Testis (tissue), 3 donors: Measurements from ENCODE around the gene FHOD3. TPM values are rescaled to one million over a fixed set of nuclear protein-coding genes. Genes with fewer than 3 reads are reported as not detected.

Experiments
- DNase-seq: peaks from one replicate; pipeline ENCODE4 v3.0.0-alpha.2; 2019
- H3K27ac ChIP-seq, 2 donors: fragments of 200-600 bp; sonication (generic); one replicate each; pipeline ENCODE4 v1.5.1; 2019
- H3K27me3 ChIP-seq: fragments of 200-600 bp; sonication (generic); one replicate; pipeline ENCODE4 v1.5.1; 2019
- H3K36me3 ChIP-seq: fragments of 200-600 bp; sonication (generic); one replicate; pipeline ENCODE4 v1.5.1; 2017; ENCODE audit warnings: low read depth; ENCODE audit errors: missing control alignments
- H3K4me1 ChIP-seq: fragments of 200-600 bp; sonication (generic); one replicate; pipeline ENCODE4 v1.5.1; 2019
- H3K4me3 ChIP-seq, 2 donors: fragments of 200-600 bp; sonication (generic); one replicate each; pipeline ENCODE4 v1.5.1; 2017 to 2019
- H3K9me3 ChIP-seq: fragments of 200-600 bp; sonication (generic); one replicate; pipeline ENCODE4 v1.5.1; 2017
- POLR2A ChIP-seq: fragments of 450-650 bp; IDR thresholded peaks from one replicate; pipeline ENCODE4 v1.6.1; 2017; ENCODE audit warnings: antibody characterized with exemption, mild to moderate bottlenecking, moderate library complexity
- WGBS, 2 donors: methylation state at CpG; one replicate each; pipeline ENCODE4 v1.1.5; 2018; 5-methylcytosine and 5-hydroxymethylcytosine counted together
- intact Hi-C: fragments of 100-400 bp; cut with DNase I; formaldehyde crosslinking; loops from one replicate; pipeline ENCODE4 v1.15.1; 2023; ENCODE audit warnings: low total_unique reads
- polyA plus RNA-seq: library from polyadenylated mRNA; stranded (reverse); fragments of 350-450 nt; fragmentation: Illumina TruSeq; extraction: RNeasy Lipid Tissue Mini Kit (QIAGEN cat#74804); gene quantifications from one replicate; pipeline ENCODE4 v1.2.3, GENCODE V29; 2014; ENCODE audit warnings: low read depth, low replicate concordance; ENCODE audit not compliant: insufficient read depth
- total RNA-seq, 2 donors: library from RNA; depleted of rRNA; stranded (reverse); fragments of >200 nt; gene quantifications; one replicate each; pipeline ENCODE4 v1.2.3, GENCODE V29; 2016
- TF ChIP-seq, protein P1 (sequence below), 3 experiments: fragments of 450-650 bp in 2 of 3; fragments of 200-600 bp in 1 of 3; sonication (generic) in 1 of 3; IDR thresholded peaks; one replicate each; pipeline ENCODE4 v1.5.1; 2016 to 2019; ENCODE audit warnings: antibody characterized with exemption in 3 of 3, mild to moderate bottlenecking in 2 of 3, moderate library complexity in 1 of 3

FHOD3 gene
- total and polyA plus RNA-seq, 3 donors from 2014 or later, result 6.5 to 46.8 (median 37.3) TPM

DNA sequence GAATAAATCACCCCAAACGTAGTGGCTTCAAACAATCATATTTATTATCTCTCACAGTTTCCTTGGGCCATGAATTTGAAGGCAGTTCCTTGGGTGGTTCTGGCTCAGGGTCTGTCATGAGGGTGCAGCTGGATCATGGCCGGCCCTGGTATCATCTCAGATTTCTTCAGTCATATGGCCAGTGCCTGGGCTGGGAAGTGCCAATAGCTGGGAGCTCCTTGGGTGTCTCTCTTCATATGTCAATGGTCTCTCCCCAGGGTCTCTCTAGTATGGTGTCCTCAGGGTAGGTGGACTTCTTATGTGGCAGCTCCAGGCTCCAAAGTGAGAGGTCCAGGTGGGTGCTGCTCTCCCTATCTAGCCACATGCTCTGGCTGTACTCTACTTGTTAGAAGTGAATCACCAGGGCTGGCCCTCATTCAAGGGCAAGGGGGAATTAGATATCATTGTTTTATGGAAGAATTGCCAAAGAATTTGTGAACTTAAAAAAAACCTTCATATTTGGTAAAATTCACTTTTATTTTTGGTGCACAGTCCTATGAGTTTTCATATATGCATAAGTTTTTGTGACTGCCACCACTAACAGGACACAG lies 15.4 kb downstream of the FHOD3 start:
- no peaks in the 10 kb centered on the region for H3K9me3 ChIP-seq
- intact Hi-C loops, result no loop called here
- H3K4me1 ChIP-seq, result no peaks in the 10 kb centered on the region
- no peak for TF ChIP-seq POLR2A
- TF ChIP-seq, protein P1, sequence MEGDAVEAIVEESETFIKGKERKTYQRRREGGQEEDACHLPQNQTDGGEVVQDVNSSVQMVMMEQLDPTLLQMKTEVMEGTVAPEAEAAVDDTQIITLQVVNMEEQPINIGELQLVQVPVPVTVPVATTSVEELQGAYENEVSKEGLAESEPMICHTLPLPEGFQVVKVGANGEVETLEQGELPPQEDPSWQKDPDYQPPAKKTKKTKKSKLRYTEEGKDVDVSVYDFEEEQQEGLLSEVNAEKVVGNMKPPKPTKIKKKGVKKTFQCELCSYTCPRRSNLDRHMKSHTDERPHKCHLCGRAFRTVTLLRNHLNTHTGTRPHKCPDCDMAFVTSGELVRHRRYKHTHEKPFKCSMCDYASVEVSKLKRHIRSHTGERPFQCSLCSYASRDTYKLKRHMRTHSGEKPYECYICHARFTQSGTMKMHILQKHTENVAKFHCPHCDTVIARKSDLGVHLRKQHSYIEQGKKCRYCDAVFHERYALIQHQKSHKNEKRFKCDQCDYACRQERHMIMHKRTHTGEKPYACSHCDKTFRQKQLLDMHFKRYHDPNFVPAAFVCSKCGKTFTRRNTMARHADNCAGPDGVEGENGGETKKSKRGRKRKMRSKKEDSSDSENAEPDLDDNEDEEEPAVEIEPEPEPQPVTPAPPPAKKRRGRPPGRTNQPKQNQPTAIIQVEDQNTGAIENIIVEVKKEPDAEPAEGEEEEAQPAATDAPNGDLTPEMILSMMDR (IDR thresholded peaks at IDR 0.05), result no peak
- no peak overlapping the region for H3K27ac ChIP-seq
- WGBS, 2 donors, result 74 to 75% methylated on average over 2 of the region's 2 CpGs
- DNase-seq, result no peak
- H3K27me3 ChIP-seq, result no peaks in the 10 kb centered on the region
- no peaks in the 10 kb centered on the region for H3K36me3 ChIP-seq
- no peak overlapping the region for H3K4me3 ChIP-seq

DNA sequence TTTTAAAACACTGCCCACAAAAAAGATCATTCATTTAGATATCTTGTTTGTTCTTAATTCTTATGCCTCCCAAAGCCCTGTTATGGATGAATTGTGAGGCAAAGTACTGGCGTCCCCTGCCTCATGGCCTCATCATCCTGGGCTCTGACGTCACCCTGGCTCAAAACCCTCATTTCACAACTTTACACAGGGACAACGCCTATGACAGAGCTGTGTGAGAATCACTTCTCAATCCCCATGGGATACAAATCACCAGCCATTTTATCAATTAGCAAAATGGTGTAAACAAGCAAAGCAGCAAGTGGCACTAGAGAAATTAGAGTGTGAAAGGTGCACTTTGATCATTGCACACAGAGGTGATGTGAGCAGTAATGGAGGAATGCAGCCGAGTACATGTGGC lies 16.6 kb downstream of the FHOD3 start:
- Histone ChIP-seq H3K9me3 (no peaks in the 10 kb centered on the region), H3K4me3 (no peak overlapping the region), H3K36me3 (no peaks in the 10 kb centered on the region), H3K27ac (no peak overlapping the region), H3K4me1 (no peaks in the 10 kb centered on the region), H3K27me3 (no peaks in the 10 kb centered on the region)
- 63 to 67% methylated on average over 4 of the region's 4 CpGs for WGBS, 2 donors
- intact Hi-C loops, result no loop called here
- DNase-seq, result no peak
- no peak for TF ChIP-seq POLR2A
- TF ChIP-seq, protein P1 (IDR thresholded peaks at IDR 0.05), result no peak

DNA sequence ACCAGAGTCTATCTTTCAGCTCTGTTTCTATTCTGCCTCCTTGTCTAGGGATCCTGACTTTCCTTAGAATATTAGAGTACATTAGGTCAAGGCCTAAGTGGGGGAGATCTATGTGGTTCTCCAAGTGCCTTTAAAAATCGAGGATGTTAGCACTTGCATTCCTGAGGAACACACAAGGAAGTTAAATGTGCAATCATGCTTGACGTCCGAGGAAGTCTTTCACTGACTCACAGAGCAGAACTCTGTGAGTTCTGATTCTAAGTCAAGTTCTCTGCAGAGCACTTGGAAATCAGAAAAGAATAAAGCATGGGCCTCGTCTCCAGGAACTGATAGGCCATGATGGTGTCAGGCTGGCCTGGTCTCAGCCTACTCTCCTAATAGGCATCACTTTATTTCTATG lies 17.2 kb downstream of the FHOD3 start:
- Histone ChIP-seq H3K27ac (no peak overlapping the region), H3K4me3 (no peak overlapping the region), H3K4me1 (no peaks in the 10 kb centered on the region), H3K27me3 (no peaks in the 10 kb centered on the region), H3K9me3 (no peaks in the 10 kb centered on the region), H3K36me3 (no peaks in the 10 kb centered on the region)
- TF ChIP-seq, protein P1 (IDR thresholded peaks at IDR 0.05), result no peak
- no peak for TF ChIP-seq POLR2A
- WGBS, 2 donors, result 33 to 38% methylated on average over 4 of the region's 4 CpGs
- intact Hi-C loops, result no loop called here
- DNase-seq, result no peak

DNA sequence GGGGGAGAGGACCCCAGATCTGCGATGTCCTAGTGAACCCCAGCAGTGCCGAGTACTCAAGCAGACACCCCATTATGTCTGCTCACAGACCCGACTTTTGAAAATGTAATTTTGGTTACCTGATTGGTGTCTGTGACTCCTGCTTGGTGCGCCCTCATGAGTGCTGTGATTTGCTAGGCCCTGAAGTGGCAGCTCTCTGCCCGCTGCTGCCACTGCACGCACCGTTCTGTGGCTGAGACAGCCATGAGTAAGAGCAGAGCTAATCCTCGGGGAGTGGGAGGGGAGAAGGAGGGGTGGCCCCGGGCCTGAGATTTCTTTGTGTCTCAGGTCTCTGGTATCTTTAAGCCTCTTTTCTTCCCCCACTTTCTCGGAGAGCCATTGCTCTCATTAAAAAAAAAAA lies 18.2 kb downstream of the FHOD3 start:
- H3K4me1 ChIP-seq, result no peaks in the 10 kb centered on the region
- 65 to 82% methylated on average over 6 to 10 of the region's 10 CpGs for WGBS, 2 donors
- DNase-seq, result no peak
- H3K27me3 ChIP-seq, result no peaks in the 10 kb centered on the region
- no peaks in the 10 kb centered on the region for H3K9me3 ChIP-seq
- intact Hi-C loops, result no loop called here
- TF ChIP-seq, protein P1 (IDR thresholded peaks at IDR 0.05), result no peak
- TF ChIP-seq POLR2A, result no peak
- no peaks in the 10 kb centered on the region for H3K36me3 ChIP-seq
- H3K4me3 ChIP-seq, result no peak overlapping the region
- no peak overlapping the region for H3K27ac ChIP-seq

DNA sequence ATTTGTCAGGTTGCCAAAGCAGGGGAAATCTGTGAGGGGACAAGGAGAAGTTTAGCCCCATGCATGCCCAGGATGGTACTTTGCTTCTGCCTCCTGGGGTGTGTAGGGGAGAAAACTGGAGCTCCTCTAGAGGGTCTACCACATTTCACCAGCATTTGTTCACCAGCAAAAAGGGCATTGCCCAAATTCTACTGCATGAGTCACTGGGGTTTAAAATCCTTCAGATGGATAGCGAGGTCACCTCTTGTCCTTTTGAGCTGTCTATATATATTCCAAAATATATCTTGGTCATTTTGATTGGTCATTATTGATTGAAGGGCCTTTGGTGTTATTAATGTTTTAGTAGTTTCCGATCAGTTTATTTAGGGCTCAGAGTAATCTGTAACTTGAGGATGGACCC lies 18.7 kb downstream of the FHOD3 start:
- Histone ChIP-seq H3K4me1 (no peaks in the 10 kb centered on the region), H3K36me3 (no peaks in the 10 kb centered on the region), H3K27ac (no peak overlapping the region), H3K9me3 (no peaks in the 10 kb centered on the region), H3K4me3 (no peak overlapping the region), H3K27me3 (no peaks in the 10 kb centered on the region)
- no peak for TF ChIP-seq POLR2A
- TF ChIP-seq, protein P1 (IDR thresholded peaks at IDR 0.05), result no peak
- WGBS, 2 donors, result 98% methylated on average over 2 of the region's 2 CpGs
- intact Hi-C loops, result no loop called here
- DNase-seq, result no peak
